Measurements from ENCODE around the gene LBHD1. TPM values are rescaled to one million over a fixed set of nuclear protein-coding genes. Genes with fewer than 3 reads are reported as not detected.
A peak's percentile ranks its signal among the peaks of the same experiment; 100 is the strongest.
"Not testable (repeated sequence)": the region's sequence is repeated elsewhere in the genome, so short reads cannot be mapped to it uniquely, and the experiment has no call there.

LBHD1 gene
- total RNA-seq, 1 donor from 2014 or later: 2.8 TPM

- H3K27me3 Mint-ChIP-seq (ENCODE audit: low read depth): no peaks in the 10 kb centered on the region
- peak overlapping the region; percentile 92 for H3K27ac Mint-ChIP-seq (ENCODE audit: unreplicated experiment)
- TF ChIP-seq, protein P1, sequence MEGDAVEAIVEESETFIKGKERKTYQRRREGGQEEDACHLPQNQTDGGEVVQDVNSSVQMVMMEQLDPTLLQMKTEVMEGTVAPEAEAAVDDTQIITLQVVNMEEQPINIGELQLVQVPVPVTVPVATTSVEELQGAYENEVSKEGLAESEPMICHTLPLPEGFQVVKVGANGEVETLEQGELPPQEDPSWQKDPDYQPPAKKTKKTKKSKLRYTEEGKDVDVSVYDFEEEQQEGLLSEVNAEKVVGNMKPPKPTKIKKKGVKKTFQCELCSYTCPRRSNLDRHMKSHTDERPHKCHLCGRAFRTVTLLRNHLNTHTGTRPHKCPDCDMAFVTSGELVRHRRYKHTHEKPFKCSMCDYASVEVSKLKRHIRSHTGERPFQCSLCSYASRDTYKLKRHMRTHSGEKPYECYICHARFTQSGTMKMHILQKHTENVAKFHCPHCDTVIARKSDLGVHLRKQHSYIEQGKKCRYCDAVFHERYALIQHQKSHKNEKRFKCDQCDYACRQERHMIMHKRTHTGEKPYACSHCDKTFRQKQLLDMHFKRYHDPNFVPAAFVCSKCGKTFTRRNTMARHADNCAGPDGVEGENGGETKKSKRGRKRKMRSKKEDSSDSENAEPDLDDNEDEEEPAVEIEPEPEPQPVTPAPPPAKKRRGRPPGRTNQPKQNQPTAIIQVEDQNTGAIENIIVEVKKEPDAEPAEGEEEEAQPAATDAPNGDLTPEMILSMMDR (IDR thresholded peaks at IDR 0.05): no peak
- DNase-seq (ENCODE audit: low spot score): no peak
- no peaks in the 10 kb centered on the region for H3K9me3 Mint-ChIP-seq (ENCODE audit: low read depth)
- H3K4me3 Mint-ChIP-seq (ENCODE audit: unreplicated experiment): peak overlapping the region; percentile 87
- peaks cover 16% of the 10 kb centered on the region for H3K4me1 Mint-ChIP-seq (ENCODE audit: low read depth)
- peaks cover 3% of the 10 kb centered on the region for H3K36me3 Mint-ChIP-seq (ENCODE audit: low read depth)
These were observed 19.7 kb downstream of the LBHD1 start for GRCh38 chr11:62652161-62653006.

DNA sequence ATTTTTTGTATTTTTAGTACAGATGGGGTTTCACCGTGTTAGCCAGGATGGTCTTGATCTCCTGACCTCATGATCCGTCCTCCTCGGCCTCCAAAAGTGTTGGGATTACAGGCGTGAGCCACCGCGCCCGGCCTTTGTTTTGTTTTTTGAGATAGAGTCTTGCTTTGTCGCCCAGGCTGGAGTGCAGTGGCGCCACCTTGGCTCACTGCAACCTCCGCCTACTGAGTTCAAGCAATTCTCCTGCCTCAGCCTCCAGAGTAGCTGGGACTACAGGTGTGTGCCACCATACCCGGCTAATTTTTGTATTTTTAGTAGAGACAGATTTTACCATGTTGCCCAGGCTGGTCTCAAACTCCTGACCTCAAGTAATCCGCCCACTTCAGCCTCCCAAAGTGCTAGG lies 21.8 kb downstream of the LBHD1 start:
- not testable (repeated sequence) for H3K9me3 Mint-ChIP-seq (ENCODE audit: low read depth); DNase-seq (ENCODE audit: low spot score); H3K27me3 Mint-ChIP-seq (ENCODE audit: low read depth); H3K36me3 Mint-ChIP-seq (ENCODE audit: low read depth); H3K4me3 Mint-ChIP-seq (ENCODE audit: unreplicated experiment); H3K27ac Mint-ChIP-seq (ENCODE audit: unreplicated experiment)
- H3K4me1 Mint-ChIP-seq (ENCODE audit: low read depth): peaks cover 26% of the 10 kb centered on the region

DNA sequence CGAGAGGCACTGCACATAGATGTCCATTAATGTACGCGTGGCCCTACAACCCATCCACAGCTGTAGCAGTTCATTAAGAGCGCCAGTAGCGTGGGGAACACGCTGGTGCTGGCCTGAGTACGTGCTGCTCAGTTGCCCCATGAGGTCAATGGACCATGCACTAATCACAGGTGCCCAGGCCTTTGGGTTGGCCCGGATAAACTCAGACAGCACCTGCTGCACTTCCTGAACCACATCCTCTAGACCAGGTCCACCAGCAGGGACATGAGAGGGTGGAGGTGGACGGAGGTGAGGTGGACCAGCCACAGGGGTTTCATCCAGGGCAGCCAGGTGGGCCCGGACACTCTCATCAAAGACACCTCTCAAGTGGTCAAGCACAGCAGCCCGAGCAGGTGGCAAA lies 22.6 kb downstream of the LBHD1 start:
- H3K4me3 Mint-ChIP-seq (ENCODE audit: unreplicated experiment): no peak overlapping the region
- TF ChIP-seq, protein P1 (IDR thresholded peaks at IDR 0.05): no peak
- H3K9me3 Mint-ChIP-seq (ENCODE audit: low read depth): no peaks in the 10 kb centered on the region
- no peaks in the 10 kb centered on the region for H3K27me3 Mint-ChIP-seq (ENCODE audit: low read depth)
- peaks cover 32% of the 10 kb centered on the region for H3K4me1 Mint-ChIP-seq (ENCODE audit: low read depth)
- DNase-seq (ENCODE audit: low spot score): no peak
- H3K27ac Mint-ChIP-seq (ENCODE audit: unreplicated experiment): no peak overlapping the region
- peaks cover 5% of the 10 kb centered on the region for H3K36me3 Mint-ChIP-seq (ENCODE audit: low read depth)

DNA sequence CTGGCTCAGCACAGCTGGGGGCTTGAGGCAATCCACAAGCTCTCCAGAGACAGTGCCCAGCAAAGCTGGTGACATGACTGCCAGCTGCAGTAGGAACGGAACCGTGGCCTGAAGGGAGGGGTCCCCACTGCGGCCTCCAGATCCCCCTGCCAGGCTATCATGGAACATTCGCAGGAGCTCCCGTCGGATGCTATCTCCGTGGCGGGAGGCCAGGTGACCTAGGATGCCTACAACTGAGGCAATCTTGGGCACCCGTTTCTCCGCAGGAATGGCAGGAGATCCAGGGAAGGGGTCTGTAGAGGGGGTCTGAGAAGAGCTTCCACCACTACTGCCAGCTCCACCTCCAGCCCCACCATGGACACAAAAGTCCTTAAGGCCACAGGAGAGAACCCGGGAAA lies 23.1 kb downstream of the LBHD1 start:
- Mint-ChIP-seq H3K9me3 (ENCODE audit: low read depth) (no peaks in the 10 kb centered on the region), H3K36me3 (ENCODE audit: low read depth) (peaks cover 5% of the 10 kb centered on the region), H3K4me3 (ENCODE audit: unreplicated experiment) (no peak overlapping the region), H3K4me1 (ENCODE audit: low read depth) (peaks cover 32% of the 10 kb centered on the region), H3K27me3 (ENCODE audit: low read depth) (no peaks in the 10 kb centered on the region), H3K27ac (ENCODE audit: unreplicated experiment) (no peak overlapping the region)
- no peak for DNase-seq (ENCODE audit: low spot score)
- TF ChIP-seq, protein P1 (IDR thresholded peaks at IDR 0.05): no peak

GRCh38 chr11:62648185-62648966 lies 23.7 kb downstream of the LBHD1 start:
- peak overlapping the region; percentile 2 for H3K27ac Mint-ChIP-seq (ENCODE audit: unreplicated experiment)
- no peak for DNase-seq (ENCODE audit: low spot score)
- no peak overlapping the region for H3K4me3 Mint-ChIP-seq (ENCODE audit: unreplicated experiment)
- H3K4me1 Mint-ChIP-seq (ENCODE audit: low read depth): peaks cover 28% of the 10 kb centered on the region
- H3K36me3 Mint-ChIP-seq (ENCODE audit: low read depth): peaks cover 5% of the 10 kb centered on the region
- TF ChIP-seq, protein P1 (IDR thresholded peaks at IDR 0.05): no peak
- no peaks in the 10 kb centered on the region for H3K27me3 Mint-ChIP-seq (ENCODE audit: low read depth)
- H3K9me3 Mint-ChIP-seq (ENCODE audit: low read depth): no peaks in the 10 kb centered on the region
